Common myeloid progenitor, CD34-positive (primary cell): Measurements from ENCODE around the gene ZNF805.
"Not testable (repeated sequence)": the region's sequence is repeated elsewhere in the genome, so short reads cannot be mapped to it uniquely, and the experiment has no call there.

Source experiments
- CTCF ChIA-PET: fragments of 350-600 bp; sonication (Branson Sonifier 250); formaldehyde crosslinking; loops from one replicate; lab custom pipeline; 2021; ENCODE audit warnings: antibody characterized with exemption; lab: Charles Lee
- POLR2A ChIA-PET: fragments of 350-600 bp; sonication (Branson Sonifier 250); formaldehyde crosslinking; loops from one replicate; lab custom pipeline; 2021; ENCODE audit warnings: antibody characterized with exemption; lab: Charles Lee
- DNase-seq, 3 donors: peaks; one replicate each; pipeline versions ENCODE4 v3.0.0 to v3.0.0-alpha.2; 2013
- H3K27ac ChIP-seq, 2 experiments: 1 replicate in 1 of 2; 2 replicates in 1 of 2; pipeline ENCODE4 v1.7.0; 2013; ENCODE audit warnings: inconsistent platforms in 2 of 2, low read length in 2 of 2, mild to moderate bottlenecking in 2 of 2, low read depth in 1 of 2, moderate library complexity in 1 of 2; ENCODE audit not compliant: severe bottlenecking in 2 of 2, insufficient read depth in 1 of 2, poor library complexity in 1 of 2
- H3K27me3 ChIP-seq, 5 experiments: replicated peaks in 2 of 5; 1 replicate in 3 of 5; 2 replicates in 2 of 5; pipeline versions ENCODE4 v1.6.1 to v1.7.0; 2013; ENCODE audit warnings: low read length in 4 of 5, mild to moderate bottlenecking in 2 of 5, moderate library complexity in 2 of 5, inconsistent platforms in 1 of 5; ENCODE audit not compliant: insufficient read depth in 5 of 5, control insufficient read depth in 4 of 5
- H3K36me3 ChIP-seq, 4 experiments: 1 replicate in 2 of 4; 2 replicates in 2 of 4; pipeline versions ENCODE4 v1.6.1 to v1.7.0; 2013; ENCODE audit warnings: low read length in 3 of 4, control low read depth in 1 of 4, mild to moderate bottlenecking in 1 of 4; ENCODE audit not compliant: control insufficient read depth in 4 of 4, insufficient read depth in 4 of 4
- H3K4me1 ChIP-seq, 4 experiments: 1 replicate in 3 of 4; 2 replicates in 1 of 4; pipeline versions ENCODE4 v1.6.1 to v1.7.1; 2013; ENCODE audit warnings: low read length in 3 of 4, mild to moderate bottlenecking in 3 of 4, control low read depth in 1 of 4, inconsistent platforms in 1 of 4, moderate library complexity in 1 of 4; ENCODE audit not compliant: control insufficient read depth in 4 of 4, insufficient read depth in 4 of 4; ENCODE audit errors: control extremely low read depth in 1 of 4
- H3K4me3 ChIP-seq, 7 experiments: 1 replicate in 4 of 7; 2 replicates in 3 of 7; pipeline versions ENCODE4 v1.5.1 to v1.7.0; 2013; ENCODE audit warnings: mild to moderate bottlenecking in 7 of 7, low read length in 6 of 7, moderate library complexity in 6 of 7, inconsistent platforms in 2 of 7, low read depth in 2 of 7, control low read depth in 1 of 7; ENCODE audit not compliant: insufficient read depth in 4 of 7, control insufficient read depth in 1 of 7; ENCODE audit errors: extremely low read depth in 1 of 7
- H3K9me3 ChIP-seq, 5 experiments: 1 replicate in 4 of 5; 2 replicates in 1 of 5; pipeline versions ENCODE4 v1.6.1 to v1.7.1; 2013; ENCODE audit warnings: low read length in 4 of 5, mild to moderate bottlenecking in 2 of 5, inconsistent platforms in 1 of 5, low read depth in 1 of 5, moderate library complexity in 1 of 5; ENCODE audit not compliant: control insufficient read depth in 4 of 5, insufficient read depth in 2 of 5; ENCODE audit errors: control extremely low read depth in 1 of 5
- WGBS: methylation state at CpG from one replicate; pipeline ENCODE4 v1.1.5; 2013; ENCODE audit not compliant: insufficient coverage; 5-methylcytosine and 5-hydroxymethylcytosine counted together

ZNF805 gene

DNA sequence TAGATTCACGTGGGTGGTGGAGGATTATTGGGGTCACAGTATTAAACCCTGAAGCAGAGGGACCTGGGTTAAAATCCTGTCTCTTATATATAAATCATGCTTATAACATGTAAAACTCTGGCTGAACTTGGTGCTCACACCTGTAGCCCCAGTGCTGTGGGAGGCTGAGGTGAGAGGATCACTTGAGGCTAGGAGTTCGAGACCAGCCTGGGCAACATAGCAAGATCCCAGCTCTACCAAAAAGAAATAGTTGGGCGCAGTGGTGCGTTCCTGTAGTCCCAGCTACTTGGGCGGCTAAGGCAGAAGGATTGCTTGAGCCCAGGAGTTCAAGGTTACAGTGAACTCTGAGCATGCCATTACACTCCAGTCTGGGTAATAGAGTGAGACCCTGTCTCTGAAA, 2.4 kb downstream of the ZNF805 start:
- ChIA-PET POLR2A (interaction anchor here (0.6 kb wide), 1 partner anchor 19 kb away, joined by 3 read pairs; no protein-coding TSS in a partner anchor), CTCF (no interaction called here)
- DNase-seq, result no peak
- Histone ChIP-seq H3K27me3 (no peaks in the 10 kb centered on the region), H3K4me3 (no peak overlapping the region), H3K4me1 (peaks cover 9 to 23% (median 15%) of the 10 kb centered on the region in 4 experiments), H3K36me3 (peaks cover 5 to 37% (median 25%) of the 10 kb centered on the region in 4 experiments), H3K9me3 (no peaks in the 10 kb centered on the region), H3K27ac (no peak overlapping the region)
- WGBS, result 98% methylated on average over 4 of the region's 5 CpGs

- H3K36me3 ChIP-seq, result peaks cover 9 to 49% (median 39%) of the 10 kb centered on the region in 4 experiments
- peaks cover 9 to 23% (median 15%) of the 10 kb centered on the region in 4 experiments for H3K4me1 ChIP-seq
- no peaks in the 10 kb centered on the region for H3K27me3 ChIP-seq
- ChIA-PET CTCF (no interaction called here), POLR2A (no interaction called here)
- H3K27ac ChIP-seq, result no peak overlapping the region
- no peak overlapping the region for H3K4me3 ChIP-seq
- DNase-seq, result no peak
- H3K9me3 ChIP-seq, result peaks cover 0 to 3% (median 0%) of the 10 kb centered on the region in 5 experiments
- WGBS, result 71% methylated on average over 4 of the region's 5 CpGs
Measured at GRCh38 chr19:57244513-57244912, 4.1 kb downstream of the ZNF805 start.

DNA sequence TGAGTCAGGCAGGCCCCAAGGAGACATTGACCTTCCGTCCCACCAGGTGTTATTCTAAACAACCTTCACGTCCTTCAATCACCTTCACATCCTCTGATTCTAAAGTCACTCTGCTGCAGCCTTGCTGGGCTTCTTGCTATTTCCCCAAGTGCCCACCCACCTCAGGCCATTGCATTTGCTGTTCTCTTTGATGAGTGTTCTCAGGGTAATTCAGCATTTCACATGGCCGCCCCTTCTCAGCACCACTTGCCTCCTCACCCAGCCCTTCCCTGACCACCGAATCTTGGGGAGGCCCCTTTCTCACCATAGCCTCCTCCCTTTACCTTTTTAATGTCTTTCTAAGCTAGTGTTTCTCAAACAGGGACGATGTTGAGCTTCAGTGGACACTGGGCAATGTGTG, 4.6 kb downstream of the ZNF805 start:
- CTCF ChIA-PET, result no interaction called here
- H3K4me3 ChIP-seq, result no peak overlapping the region
- no peak overlapping the region for H3K27ac ChIP-seq
- WGBS, result 94% methylated on average over 2 of the region's 5 CpGs
- peaks cover 0 to 6% (median 0%) of the 10 kb centered on the region in 5 experiments for H3K9me3 ChIP-seq
- no peaks in the 10 kb centered on the region for H3K27me3 ChIP-seq
- H3K36me3 ChIP-seq, result peaks cover 9 to 51% (median 41%) of the 10 kb centered on the region in 4 experiments
- DNase-seq, result no peak
- H3K4me1 ChIP-seq, result peaks cover 9 to 18% (median 14%) of the 10 kb centered on the region in 4 experiments
- POLR2A ChIA-PET, result no interaction called here

DNA sequence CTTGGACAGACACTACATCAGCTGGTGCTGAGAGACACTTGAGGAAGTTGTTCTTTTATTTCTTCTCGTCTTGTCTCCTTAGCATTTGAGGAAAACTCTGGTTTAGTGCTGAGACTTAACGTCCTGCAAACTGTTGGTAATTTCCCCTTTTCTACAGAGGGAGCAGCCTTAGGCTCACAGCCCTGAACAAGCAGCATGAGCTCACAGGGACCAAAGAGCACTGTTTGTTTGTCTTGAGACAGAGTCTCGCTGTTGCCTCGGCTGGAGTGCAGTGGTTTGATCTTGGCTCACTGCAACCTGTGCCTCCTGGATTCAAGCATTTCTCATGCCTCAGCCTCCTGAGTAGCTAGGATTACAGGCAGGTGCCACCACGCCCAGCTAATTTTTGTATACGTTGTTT, 5.5 kb downstream of the ZNF805 start:
- no peaks in the 10 kb centered on the region for H3K27me3 ChIP-seq
- WGBS, result 94% methylated on average over 4 of the region's 6 CpGs
- H3K9me3 ChIP-seq, result peaks cover 0 to 9% (median 0%) of the 10 kb centered on the region in 5 experiments
- ChIA-PET POLR2A (interaction anchor here (0.5 to 0.7 kb wide), 2 partner anchors 22 to 27 kb away, joined by 6 to 7 read pairs; no protein-coding TSS in a partner anchor), CTCF (no interaction called here)
- H3K36me3 ChIP-seq, result peaks cover 12 to 56% (median 47%) of the 10 kb centered on the region in 4 experiments
- no peak overlapping the region for H3K27ac ChIP-seq
- peaks cover 9 to 15% (median 12%) of the 10 kb centered on the region in 4 experiments for H3K4me1 ChIP-seq
- no peak overlapping the region for H3K4me3 ChIP-seq
- DNase-seq, result no peak

DNA sequence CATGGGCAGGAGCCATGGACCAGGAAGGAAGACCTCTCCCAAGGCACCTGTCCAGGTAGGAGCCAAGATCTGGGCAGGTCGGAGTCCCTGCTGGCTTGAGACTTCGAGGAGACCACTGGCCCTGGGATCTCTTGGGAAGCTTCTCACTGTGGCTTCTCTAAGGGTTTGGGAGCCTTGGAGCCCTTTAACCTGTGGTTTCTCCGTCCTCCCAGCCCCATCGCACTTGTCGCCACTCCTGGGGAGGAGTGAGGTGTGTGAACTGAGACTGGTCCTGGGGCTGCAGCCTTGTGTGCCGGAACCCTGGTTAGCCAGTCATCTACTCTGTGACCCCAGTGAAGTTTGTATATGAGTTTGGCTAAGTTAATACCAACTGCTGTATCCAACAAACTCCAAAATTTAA, 8.2 kb downstream of the ZNF805 start:
- Histone ChIP-seq H3K9me3 (peaks cover 0 to 22% (median 0%) of the 10 kb centered on the region in 5 experiments), H3K27me3 (no peaks in the 10 kb centered on the region), H3K4me3 (no peak overlapping the region), H3K36me3 (peaks cover 24 to 78% (median 64%) of the 10 kb centered on the region in 4 experiments), H3K27ac (no peak overlapping the region), H3K4me1 (no peaks in the 10 kb centered on the region)
- no peak for DNase-seq
- POLR2A ChIA-PET, result no interaction called here
- 42% methylated on average over 2 of the region's 6 CpGs for WGBS
- CTCF ChIA-PET, result interaction anchor here (0.7 kb wide), 1 partner anchor 10 kb away, joined by 3 read pairs; no protein-coding TSS in a partner anchor

- WGBS, result no CpG with 5 or more reads among the region's 1 CpG
- Histone ChIP-seq H3K4me1 (no peaks in the 10 kb centered on the region), H3K27ac (no peak overlapping the region), H3K36me3 (peaks cover 24 to 80% (median 68%) of the 10 kb centered on the region in 4 experiments), H3K27me3 (no peaks in the 10 kb centered on the region), H3K4me3 (no peak overlapping the region), H3K9me3 (peaks cover 0 to 28% (median 3%) of the 10 kb centered on the region in 5 experiments)
- POLR2A ChIA-PET, result no interaction called here
- DNase-seq, result no peak
- CTCF ChIA-PET, result no interaction called here
Measured at GRCh38 chr19:57249329-57249728, 8.9 kb downstream of the ZNF805 start.

DNA sequence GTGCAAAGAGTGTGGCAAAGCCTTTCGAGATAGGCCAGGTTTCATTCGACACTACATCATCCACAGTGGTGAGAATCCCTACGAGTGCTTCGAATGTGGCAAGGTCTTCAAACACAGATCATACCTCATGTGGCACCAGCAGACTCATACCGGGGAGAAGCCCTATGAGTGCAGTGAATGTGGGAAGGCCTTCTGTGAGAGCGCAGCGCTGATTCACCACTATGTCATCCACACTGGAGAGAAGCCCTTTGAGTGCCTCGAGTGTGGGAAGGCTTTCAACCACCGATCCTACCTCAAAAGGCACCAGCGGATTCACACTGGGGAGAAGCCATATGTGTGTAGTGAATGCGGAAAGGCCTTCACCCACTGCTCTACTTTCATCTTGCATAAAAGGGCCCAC, 13.3 kb downstream of the ZNF805 start:
- Histone ChIP-seq H3K36me3 (peaks cover 21 to 54% (median 44%) of the 10 kb centered on the region in 4 experiments), H3K9me3 (peaks cover 0 to 30% (median 3%) of the 10 kb centered on the region in 5 experiments)
- 100% methylated on average over 3 of the region's 11 CpGs for WGBS
- H3K27ac ChIP-seq, CTCF ChIA-PET, H3K4me1 ChIP-seq, DNase-seq, H3K4me3 ChIP-seq, POLR2A ChIA-PET, H3K27me3 ChIP-seq: not testable (repeated sequence)
